Calu3 (cell line): ENCODE results near the gene GABRD. TPM values are rescaled to one million over a fixed set of nuclear protein-coding genes. Genes with fewer than 3 reads are reported as not detected.
A peak's percentile ranks its signal among the peaks of the same experiment; 100 is the strongest.

ENCODE experiments used
- Bru-seq: library from RNA; stranded (reverse); fragments of 400-500 nt; gene quantifications from one replicate; lab custom pipeline; 2021; lab: Mats Ljungman, UMichigan
- BruChase-seq, 2 experiments: library from RNA; stranded (reverse); fragments of 400-500 nt; gene quantifications; one replicate each; lab custom pipeline; 2021; lab: Mats Ljungman, UMichigan
- BruUV-seq: library from RNA; stranded (reverse); fragments of 400-500 nt; replicated peaks from 2 replicates; lab custom pipeline; 2021; lab: Mats Ljungman, UMichigan
- CTCF ChIA-PET: fragments of 300-600 bp; sonication (Branson Sonifier 250); formaldehyde crosslinking; loops from one replicate; lab custom pipeline; 2022; ENCODE audit warnings: antibody characterized with exemption; lab: Charles Lee
- DNase-seq: peaks from one replicate; pipeline ENCODE4 v3.0.0; 2022
- H3K27ac Mint-ChIP-seq: one replicate; pipeline ENCODE4 v1.8.0; 2022; ENCODE audit warnings: mixed read lengths; ENCODE audit not compliant: unreplicated experiment
- H3K27me3 Mint-ChIP-seq: one replicate; pipeline ENCODE4 v1.8.0; 2022; ENCODE audit warnings: mixed read lengths; ENCODE audit not compliant: unreplicated experiment
- H3K36me3 Mint-ChIP-seq: one replicate; pipeline ENCODE4 v1.8.0; 2022; ENCODE audit warnings: mild to moderate bottlenecking, moderate library complexity, mixed read lengths; ENCODE audit not compliant: insufficient read depth, unreplicated experiment
- H3K4me1 Mint-ChIP-seq: one replicate; pipeline ENCODE4 v1.8.0; 2022; ENCODE audit warnings: mild to moderate bottlenecking, low read depth, mixed read lengths; ENCODE audit not compliant: unreplicated experiment
- H3K4me3 Mint-ChIP-seq: one replicate; pipeline ENCODE4 v1.8.0; 2022; ENCODE audit warnings: mild to moderate bottlenecking, low read depth, moderate library complexity, mixed read lengths; ENCODE audit not compliant: unreplicated experiment
- H3K9me3 Mint-ChIP-seq: one replicate; pipeline ENCODE4 v1.8.0; 2022; ENCODE audit warnings: low read depth, mixed read lengths; ENCODE audit not compliant: unreplicated experiment
- intact Hi-C: fragments of 100-400 bp; cut with micrococcal nuclease; formaldehyde crosslinking; loops from one replicate; pipeline ENCODE4 v1.10.0; 2022; ENCODE audit not compliant: unreplicated experiment
- long read RNA-seq: library from polyadenylated mRNA; stranded (forward); transcript quantifications from one replicate; pipeline ENCODE4 v2.0.0, GENCODE V29; 2022
- total RNA-seq: library from RNA; stranded (reverse); gene quantifications from 2 replicates; pipeline ENCODE4 v1.2.3, GENCODE V29; 2022
- TF ChIP-seq, protein P1 (sequence below): fragments of 200-600 bp; IDR thresholded peaks from one replicate; pipeline ENCODE4 v1.8.0; 2022; ENCODE audit warnings: antibody characterized with exemption; ENCODE audit not compliant: unreplicated experiment

Gene GABRD, protein sequence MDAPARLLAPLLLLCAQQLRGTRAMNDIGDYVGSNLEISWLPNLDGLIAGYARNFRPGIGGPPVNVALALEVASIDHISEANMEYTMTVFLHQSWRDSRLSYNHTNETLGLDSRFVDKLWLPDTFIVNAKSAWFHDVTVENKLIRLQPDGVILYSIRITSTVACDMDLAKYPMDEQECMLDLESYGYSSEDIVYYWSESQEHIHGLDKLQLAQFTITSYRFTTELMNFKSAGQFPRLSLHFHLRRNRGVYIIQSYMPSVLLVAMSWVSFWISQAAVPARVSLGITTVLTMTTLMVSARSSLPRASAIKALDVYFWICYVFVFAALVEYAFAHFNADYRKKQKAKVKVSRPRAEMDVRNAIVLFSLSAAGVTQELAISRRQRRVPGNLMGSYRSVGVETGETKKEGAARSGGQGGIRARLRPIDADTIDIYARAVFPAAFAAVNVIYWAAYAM
- total RNA-seq = 0.81 TPM in 1 of 2 replicates, not detected in the other
- not detected for Bru-seq, nascent RNA
- BruChase-seq, experiment 1, labeled RNA remaining after a 6-hour chase = percentile 7 among the genes with signal in this experiment
- BruChase-seq, experiment 2, labeled RNA remaining after a 2-hour chase = not detected
- long read RNA-seq = 0 reads

DNA sequence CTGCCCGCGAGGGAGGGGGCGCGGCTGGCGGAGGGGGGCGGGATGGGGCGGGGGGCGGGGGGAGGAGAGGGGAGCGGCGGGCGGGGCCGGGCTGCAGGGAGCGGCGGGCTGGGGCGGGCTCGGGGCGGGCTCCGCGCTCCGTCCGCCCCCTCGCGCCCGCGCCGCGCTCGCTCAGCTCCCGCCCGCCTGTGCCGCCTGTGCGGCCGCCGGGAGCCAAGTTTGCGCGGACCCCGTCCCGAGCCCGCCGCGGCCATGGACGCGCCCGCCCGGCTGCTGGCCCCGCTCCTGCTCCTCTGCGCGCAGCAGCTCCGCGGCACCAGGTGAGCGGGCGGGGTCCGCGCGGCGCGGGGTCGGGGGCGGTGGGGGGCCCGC, at the start of gene GABRD:
Gene GABRD, plus strand, starts transcription at position 174 of the 372 bp plus-strand sequence. Its CDS starts 79 bp downstream, at position 253.
- Mint-ChIP-seq H3K27me3 (peaks cover 82% of the 10 kb centered on the region), H3K4me1 (peaks cover 11% of the 10 kb centered on the region), H3K36me3 (peaks cover 12% of the 10 kb centered on the region), H3K27ac (no peak within 1 kb of the TSS), H3K4me3 (no peak within 1 kb of the TSS), H3K9me3 (no peaks in the 10 kb centered on the region)
- CTCF ChIA-PET = no interaction called here
- TF ChIP-seq, protein P1, sequence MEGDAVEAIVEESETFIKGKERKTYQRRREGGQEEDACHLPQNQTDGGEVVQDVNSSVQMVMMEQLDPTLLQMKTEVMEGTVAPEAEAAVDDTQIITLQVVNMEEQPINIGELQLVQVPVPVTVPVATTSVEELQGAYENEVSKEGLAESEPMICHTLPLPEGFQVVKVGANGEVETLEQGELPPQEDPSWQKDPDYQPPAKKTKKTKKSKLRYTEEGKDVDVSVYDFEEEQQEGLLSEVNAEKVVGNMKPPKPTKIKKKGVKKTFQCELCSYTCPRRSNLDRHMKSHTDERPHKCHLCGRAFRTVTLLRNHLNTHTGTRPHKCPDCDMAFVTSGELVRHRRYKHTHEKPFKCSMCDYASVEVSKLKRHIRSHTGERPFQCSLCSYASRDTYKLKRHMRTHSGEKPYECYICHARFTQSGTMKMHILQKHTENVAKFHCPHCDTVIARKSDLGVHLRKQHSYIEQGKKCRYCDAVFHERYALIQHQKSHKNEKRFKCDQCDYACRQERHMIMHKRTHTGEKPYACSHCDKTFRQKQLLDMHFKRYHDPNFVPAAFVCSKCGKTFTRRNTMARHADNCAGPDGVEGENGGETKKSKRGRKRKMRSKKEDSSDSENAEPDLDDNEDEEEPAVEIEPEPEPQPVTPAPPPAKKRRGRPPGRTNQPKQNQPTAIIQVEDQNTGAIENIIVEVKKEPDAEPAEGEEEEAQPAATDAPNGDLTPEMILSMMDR = no peak
- intact Hi-C loops = no loop called here
- peak; percentile 6 for DNase-seq
- no TSS peak for BruUV-seq

DNA sequence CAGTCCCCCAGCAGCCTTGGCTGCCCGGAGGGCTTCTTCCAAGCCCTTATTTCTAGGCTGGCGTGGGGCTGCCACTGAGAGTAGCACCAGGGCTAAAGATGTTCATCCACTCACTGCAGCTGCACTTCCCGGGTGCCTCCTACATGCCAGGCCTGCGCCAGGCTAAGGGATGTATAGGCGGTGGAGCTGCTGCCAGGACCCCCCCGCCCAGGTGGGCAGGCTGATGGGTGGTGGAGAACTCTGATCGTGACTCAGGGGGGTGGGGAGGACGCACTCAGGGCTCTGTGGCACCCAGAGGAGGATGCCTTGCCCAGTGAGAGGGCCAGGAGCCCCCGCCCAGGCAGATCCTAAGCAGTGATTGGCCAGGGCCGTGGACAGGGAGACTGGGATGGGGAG, 49.6 kb upstream of the GABRD start:
- no peak overlapping the region for H3K4me3 Mint-ChIP-seq
- H3K27me3 Mint-ChIP-seq = peaks cover 28% of the 10 kb centered on the region
- H3K4me1 Mint-ChIP-seq = no peaks in the 10 kb centered on the region
- no TSS peak for BruUV-seq
- peaks cover 4% of the 10 kb centered on the region for H3K9me3 Mint-ChIP-seq
- no peak for DNase-seq
- peaks cover 4% of the 10 kb centered on the region for H3K36me3 Mint-ChIP-seq
- CTCF ChIA-PET = no interaction called here
- intact Hi-C loops = no loop called here
- TF ChIP-seq, protein P1 = no peak
- H3K27ac Mint-ChIP-seq = no peak overlapping the region

DNA sequence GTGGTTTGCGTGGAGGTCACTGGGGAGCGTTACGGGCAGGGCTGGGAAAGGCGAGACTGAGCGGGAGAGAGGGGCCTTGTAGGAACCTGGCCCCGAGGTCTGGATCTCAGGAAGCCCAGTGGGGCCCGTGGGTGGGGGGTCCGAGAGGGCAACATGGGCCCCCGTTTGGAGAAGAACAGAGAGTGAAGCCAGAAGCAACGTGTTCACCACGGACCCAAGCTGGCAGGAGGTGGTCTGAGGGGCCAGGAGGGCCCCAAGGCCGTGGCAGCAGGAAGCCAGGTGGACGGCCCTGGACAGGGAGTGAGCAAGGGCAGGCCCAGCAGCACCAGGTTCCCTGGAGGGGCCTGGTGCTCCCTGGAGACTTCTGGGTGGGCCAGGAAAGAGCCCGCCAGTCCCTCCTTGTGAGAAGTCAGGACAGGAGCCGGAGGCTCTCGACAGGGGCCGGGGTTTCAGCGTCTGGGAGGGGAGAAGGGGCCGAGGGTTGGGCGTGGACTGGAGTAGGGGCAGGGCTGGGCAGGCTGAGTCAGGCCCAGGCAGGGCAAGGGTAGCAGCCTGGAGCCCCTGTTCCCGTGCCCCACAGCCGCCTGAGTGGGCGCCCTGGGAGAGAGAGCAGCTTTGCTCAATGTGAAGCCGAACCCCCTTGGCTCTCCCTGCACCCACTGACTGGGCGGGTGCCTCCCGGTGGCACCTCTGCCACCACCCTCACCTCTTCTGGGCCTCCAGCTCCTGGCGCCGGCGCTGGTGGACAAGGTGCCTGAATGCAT, 49.0 kb upstream of the GABRD start:
- peaks cover 4% of the 10 kb centered on the region for H3K36me3 Mint-ChIP-seq
- no peaks in the 10 kb centered on the region for H3K4me1 Mint-ChIP-seq
- no peak for DNase-seq
- no peak overlapping the region for H3K4me3 Mint-ChIP-seq
- CTCF ChIA-PET = no interaction called here
- intact Hi-C loops = no loop called here
- no TSS peak for BruUV-seq
- peaks cover 4% of the 10 kb centered on the region for H3K9me3 Mint-ChIP-seq
- H3K27me3 Mint-ChIP-seq = peaks cover 34% of the 10 kb centered on the region
- H3K27ac Mint-ChIP-seq = no peak overlapping the region
- TF ChIP-seq, protein P1 = no peak

DNA sequence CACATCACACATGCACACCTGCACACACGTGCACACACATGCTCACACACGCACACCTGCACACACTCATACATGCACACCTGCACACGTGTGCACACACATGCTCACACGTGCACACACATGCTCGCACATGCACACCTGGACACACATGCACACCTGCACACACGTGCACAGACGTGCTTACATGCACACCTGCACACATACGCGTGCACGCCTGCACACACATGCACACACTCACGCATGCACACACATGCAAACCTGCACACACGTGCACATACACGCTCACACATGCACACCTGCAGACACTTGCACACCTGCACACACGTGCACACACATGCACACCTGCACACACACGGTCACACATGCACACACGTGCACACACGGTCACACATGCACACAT, 48.1 kb upstream of the GABRD start:
- Mint-ChIP-seq H3K4me1 (no peaks in the 10 kb centered on the region), H3K4me3 (no peak overlapping the region), H3K36me3 (peaks cover 4% of the 10 kb centered on the region), H3K27me3 (peaks cover 33% of the 10 kb centered on the region), H3K27ac (no peak overlapping the region), H3K9me3 (peaks cover 4% of the 10 kb centered on the region)
- BruUV-seq = no TSS peak
- TF ChIP-seq, protein P1 = no peak
- intact Hi-C loops = no loop called here
- DNase-seq = no peak
- CTCF ChIA-PET = no interaction called here
